Measurements from ENCODE around the gene LRRC37A2.
"Not testable (repeated sequence)": the region's sequence is repeated elsewhere in the genome, so short reads cannot be mapped to it uniquely, and the experiment has no call there.

The LRRC37A2 gene

GRCh38 chr17:46560048-46560447 is 47.8 kb downstream of the LRRC37A2 start:
- H3K4me1 ChIP-seq (ENCODE audit: insufficient read depth, poor library complexity, severe bottlenecking); H3K27me3 ChIP-seq (ENCODE audit: insufficient read depth, poor library complexity, severe bottlenecking); H3K27ac ChIP-seq (ENCODE audit: poor library complexity, severe bottlenecking); H3K4me3 ChIP-seq (ENCODE audit: severe bottlenecking); ATAC-seq (ENCODE audit: low read depth); H3K9me3 ChIP-seq (ENCODE audit: severe bottlenecking); DNase-seq (ENCODE audit: low spot score); H3K36me3 ChIP-seq (ENCODE audit: low read depth): not testable (repeated sequence)

GRCh38 chr17:46566284-46566683 is 54.0 kb downstream of the LRRC37A2 start:
- not testable (repeated sequence) for H3K27me3 ChIP-seq (ENCODE audit: insufficient read depth, poor library complexity, severe bottlenecking); H3K4me1 ChIP-seq (ENCODE audit: insufficient read depth, poor library complexity, severe bottlenecking); H3K27ac ChIP-seq (ENCODE audit: poor library complexity, severe bottlenecking); H3K9me3 ChIP-seq (ENCODE audit: severe bottlenecking); H3K36me3 ChIP-seq (ENCODE audit: low read depth); H3K4me3 ChIP-seq (ENCODE audit: severe bottlenecking); DNase-seq (ENCODE audit: low spot score); ATAC-seq (ENCODE audit: low read depth)

- H3K36me3 ChIP-seq (ENCODE audit: low read depth); H3K27ac ChIP-seq (ENCODE audit: poor library complexity, severe bottlenecking); H3K4me3 ChIP-seq (ENCODE audit: severe bottlenecking); H3K9me3 ChIP-seq (ENCODE audit: severe bottlenecking); DNase-seq (ENCODE audit: low spot score); H3K4me1 ChIP-seq (ENCODE audit: insufficient read depth, poor library complexity, severe bottlenecking); ATAC-seq (ENCODE audit: low read depth); H3K27me3 ChIP-seq (ENCODE audit: insufficient read depth, poor library complexity, severe bottlenecking): not testable (repeated sequence)
Measured at GRCh38 chr17:46566980-46567379, 54.7 kb downstream of the LRRC37A2 start.

- not testable (repeated sequence) for ATAC-seq (ENCODE audit: low read depth); H3K4me1 ChIP-seq (ENCODE audit: insufficient read depth, poor library complexity, severe bottlenecking)
Measured at GRCh38 chr17:46571796-46572195, 59.5 kb downstream of the LRRC37A2 start.

GRCh38 chr17:46579083-46580075 is 67.1 kb downstream of the LRRC37A2 start, which contains the start of gene ARL17A:
ARL17A (minus strand) TSS chr17:46579691; CDS start chr17:46576322, 3,369 bp downstream.
- not testable (repeated sequence) for H3K36me3 ChIP-seq (ENCODE audit: low read depth); H3K27me3 ChIP-seq (ENCODE audit: insufficient read depth, poor library complexity, severe bottlenecking); H3K9me3 ChIP-seq (ENCODE audit: severe bottlenecking); H3K4me1 ChIP-seq (ENCODE audit: insufficient read depth, poor library complexity, severe bottlenecking); H3K27ac ChIP-seq (ENCODE audit: poor library complexity, severe bottlenecking); H3K4me3 ChIP-seq (ENCODE audit: severe bottlenecking)
- DNase-seq (ENCODE audit: low spot score) (peak; percentile 73), ATAC-seq (ENCODE audit: low read depth) (peak; percentile 88)

More at GRCh38 chr17:46571796-46572195, 59.5 kb downstream of the LRRC37A2 start:
- not testable (repeated sequence) for DNase-seq (ENCODE audit: low spot score); H3K27ac ChIP-seq (ENCODE audit: poor library complexity, severe bottlenecking); H3K4me3 ChIP-seq (ENCODE audit: severe bottlenecking); H3K27me3 ChIP-seq (ENCODE audit: insufficient read depth, poor library complexity, severe bottlenecking); H3K9me3 ChIP-seq (ENCODE audit: severe bottlenecking); H3K36me3 ChIP-seq (ENCODE audit: low read depth)

DNA sequence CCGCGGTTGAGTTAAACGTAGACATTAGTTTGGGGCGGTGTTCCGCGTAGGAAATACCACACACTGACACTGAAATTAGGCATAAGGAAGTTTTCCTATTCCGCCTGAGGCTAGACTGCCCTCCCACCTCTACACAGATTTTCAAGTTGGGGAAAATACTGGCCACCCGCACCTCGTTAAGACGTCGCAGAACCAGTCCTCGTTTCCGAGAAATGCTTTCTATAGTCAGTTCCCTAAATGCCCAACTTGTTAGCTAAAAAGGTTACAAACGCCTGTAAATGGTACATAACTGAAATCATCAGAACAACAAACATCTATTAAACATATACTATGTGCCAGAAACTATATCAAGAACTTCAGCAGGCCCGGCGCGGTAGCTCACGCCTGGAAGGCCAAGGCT is 67.8 kb downstream of the LRRC37A2 start:
- not testable (repeated sequence) for H3K9me3 ChIP-seq (ENCODE audit: severe bottlenecking); H3K4me3 ChIP-seq (ENCODE audit: severe bottlenecking); H3K36me3 ChIP-seq (ENCODE audit: low read depth); H3K27ac ChIP-seq (ENCODE audit: poor library complexity, severe bottlenecking); DNase-seq (ENCODE audit: low spot score); H3K27me3 ChIP-seq (ENCODE audit: insufficient read depth, poor library complexity, severe bottlenecking); ATAC-seq (ENCODE audit: low read depth); H3K4me1 ChIP-seq (ENCODE audit: insufficient read depth, poor library complexity, severe bottlenecking)

DNA sequence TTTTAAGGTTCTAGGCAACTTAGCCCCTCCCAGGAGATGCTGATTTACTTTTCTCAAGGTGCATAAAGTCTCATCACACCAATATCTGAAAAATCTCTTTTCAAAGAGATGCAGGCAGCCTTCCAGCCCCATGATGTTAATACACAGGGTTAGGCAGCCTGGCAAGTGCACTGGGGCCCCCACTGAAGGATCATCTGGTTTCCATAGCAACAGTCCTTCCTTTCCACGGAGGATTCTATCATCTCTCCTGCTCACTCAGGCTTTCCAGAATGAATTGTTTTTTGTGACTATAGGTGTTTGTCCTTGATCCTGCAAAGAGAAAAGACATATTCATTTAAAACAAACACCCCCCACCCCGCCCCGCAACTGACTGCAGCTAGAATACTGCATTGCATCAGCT is 73.2 kb downstream of the LRRC37A2 start:
- not testable (repeated sequence) for ATAC-seq (ENCODE audit: low read depth); H3K9me3 ChIP-seq (ENCODE audit: severe bottlenecking); H3K27ac ChIP-seq (ENCODE audit: poor library complexity, severe bottlenecking); H3K36me3 ChIP-seq (ENCODE audit: low read depth); H3K4me1 ChIP-seq (ENCODE audit: insufficient read depth, poor library complexity, severe bottlenecking); H3K4me3 ChIP-seq (ENCODE audit: severe bottlenecking); H3K27me3 ChIP-seq (ENCODE audit: insufficient read depth, poor library complexity, severe bottlenecking); DNase-seq (ENCODE audit: low spot score)

- DNase-seq (ENCODE audit: low spot score); H3K4me3 ChIP-seq (ENCODE audit: severe bottlenecking); H3K36me3 ChIP-seq (ENCODE audit: low read depth); H3K9me3 ChIP-seq (ENCODE audit: severe bottlenecking); H3K4me1 ChIP-seq (ENCODE audit: insufficient read depth, poor library complexity, severe bottlenecking); H3K27ac ChIP-seq (ENCODE audit: poor library complexity, severe bottlenecking); H3K27me3 ChIP-seq (ENCODE audit: insufficient read depth, poor library complexity, severe bottlenecking): not testable (repeated sequence)
- peak; percentile 82 for ATAC-seq (ENCODE audit: low read depth)
Measured at GRCh38 chr17:46590157-46591146, 78.2 kb downstream of the LRRC37A2 start, which contains the start of gene NSF. NSF (plus strand) TSS chr17:46590669; CDS start chr17:46590776, 107 bp downstream.

DNA sequence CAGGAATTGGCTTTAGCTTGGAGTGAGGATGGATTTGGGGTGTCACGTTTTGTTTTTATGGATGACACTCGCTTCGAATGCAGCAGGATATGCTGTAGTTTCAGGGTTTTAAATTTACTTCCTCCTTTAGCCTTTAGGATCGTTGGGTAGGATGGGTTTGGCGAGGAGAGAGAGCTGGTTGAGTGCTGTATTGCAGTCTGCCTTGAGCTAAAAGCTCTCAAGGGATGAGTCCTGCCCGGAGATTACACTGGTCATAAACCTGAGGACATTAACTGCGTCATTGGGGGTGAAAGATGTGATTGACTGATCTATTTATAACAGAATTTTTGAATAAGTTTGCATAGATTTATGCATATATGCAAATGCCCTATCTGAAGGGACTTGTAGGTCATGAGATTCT is 79.1 kb downstream of the LRRC37A2 start:
- not testable (repeated sequence) for H3K27ac ChIP-seq (ENCODE audit: poor library complexity, severe bottlenecking); DNase-seq (ENCODE audit: low spot score); H3K4me3 ChIP-seq (ENCODE audit: severe bottlenecking); H3K36me3 ChIP-seq (ENCODE audit: low read depth); H3K27me3 ChIP-seq (ENCODE audit: insufficient read depth, poor library complexity, severe bottlenecking); H3K9me3 ChIP-seq (ENCODE audit: severe bottlenecking); H3K4me1 ChIP-seq (ENCODE audit: insufficient read depth, poor library complexity, severe bottlenecking)
- ATAC-seq (ENCODE audit: low read depth): peak; percentile 44; the same call in 1 of the 3 replicates

GRCh38 chr17:46598344-46598931 is 86.2 kb downstream of the LRRC37A2 start:
- not testable (repeated sequence) for H3K36me3 ChIP-seq (ENCODE audit: low read depth); H3K4me1 ChIP-seq (ENCODE audit: insufficient read depth, poor library complexity, severe bottlenecking); H3K9me3 ChIP-seq (ENCODE audit: severe bottlenecking); ATAC-seq (ENCODE audit: low read depth); H3K27ac ChIP-seq (ENCODE audit: poor library complexity, severe bottlenecking); H3K27me3 ChIP-seq (ENCODE audit: insufficient read depth, poor library complexity, severe bottlenecking); H3K4me3 ChIP-seq (ENCODE audit: severe bottlenecking); DNase-seq (ENCODE audit: low spot score)
